Activated CD8-positive, alpha-beta T cell treated with anti-CD3 and anti-CD28 coated beads for 36 hours (primary cell): ENCODE measurements around the gene PSMA7. TPM values are rescaled to one million over a fixed set of nuclear protein-coding genes. Genes with fewer than 3 reads are reported as not detected.
A peak's percentile ranks its signal among the peaks of the same experiment; 100 is the strongest.

Experiments used
- ATAC-seq: fragments of 200-7000 bp; cut with Tn5 transposase; one replicate; pipeline ENCODE4 v1.10.0; 2021; ENCODE audit warnings: mild to moderate bottlenecking, moderate library complexity
- CTCF ChIA-PET: fragments of 350-600 bp; sonication (Branson Sonifier 250); formaldehyde crosslinking; loops from one replicate; lab custom pipeline; 2021; ENCODE audit warnings: antibody characterized with exemption; lab: Charles Lee
- POLR2A ChIA-PET: fragments of 350-600 bp; sonication (Branson Sonifier 250); formaldehyde crosslinking; loops from one replicate; lab custom pipeline; 2021; ENCODE audit warnings: antibody characterized with exemption; lab: Charles Lee
- DNase-seq: peaks from one replicate; pipeline ENCODE4 v3.0.0-alpha.2; 2020
- H3K27ac Mint-ChIP-seq: one replicate; pipeline ENCODE4 v1.8.0; 2021; ENCODE audit warnings: mild to moderate bottlenecking, mixed read lengths
- H3K27me3 Mint-ChIP-seq: one replicate; pipeline ENCODE4 v1.8.0; 2021; ENCODE audit warnings: mixed read lengths
- H3K36me3 Mint-ChIP-seq: one replicate; pipeline ENCODE4 v1.8.0; 2021; ENCODE audit warnings: low read depth, mixed read lengths
- H3K4me1 Mint-ChIP-seq: one replicate; pipeline ENCODE4 v1.8.0; 2021; ENCODE audit warnings: low read depth, mixed read lengths
- H3K4me3 Mint-ChIP-seq: one replicate; pipeline ENCODE4 v1.8.0; 2021; ENCODE audit warnings: mild to moderate bottlenecking, moderate library complexity, mixed read lengths
- H3K9me3 Mint-ChIP-seq: one replicate; pipeline ENCODE4 v1.8.0; 2021; ENCODE audit warnings: mixed read lengths
- intact Hi-C: fragments of 100-400 bp; cut with micrococcal nuclease; formaldehyde crosslinking; loops from one replicate; pipeline ENCODE4 v1.10.0; 2022
- total RNA-seq, 2 experiments: library from RNA; stranded (reverse); gene quantifications; one replicate each; pipeline ENCODE4 v1.2.3, GENCODE V29; 2021
- TF ChIP-seq, protein P1 (sequence below): fragments of 200-600 bp; IDR thresholded peaks from one replicate; pipeline ENCODE4 v1.8.0; 2022; ENCODE audit warnings: antibody characterized with exemption, mild to moderate bottlenecking

The PSMA7 gene
- total RNA-seq, 2 experiments from 2014 or later, result 286 to 289 TPM

DNA sequence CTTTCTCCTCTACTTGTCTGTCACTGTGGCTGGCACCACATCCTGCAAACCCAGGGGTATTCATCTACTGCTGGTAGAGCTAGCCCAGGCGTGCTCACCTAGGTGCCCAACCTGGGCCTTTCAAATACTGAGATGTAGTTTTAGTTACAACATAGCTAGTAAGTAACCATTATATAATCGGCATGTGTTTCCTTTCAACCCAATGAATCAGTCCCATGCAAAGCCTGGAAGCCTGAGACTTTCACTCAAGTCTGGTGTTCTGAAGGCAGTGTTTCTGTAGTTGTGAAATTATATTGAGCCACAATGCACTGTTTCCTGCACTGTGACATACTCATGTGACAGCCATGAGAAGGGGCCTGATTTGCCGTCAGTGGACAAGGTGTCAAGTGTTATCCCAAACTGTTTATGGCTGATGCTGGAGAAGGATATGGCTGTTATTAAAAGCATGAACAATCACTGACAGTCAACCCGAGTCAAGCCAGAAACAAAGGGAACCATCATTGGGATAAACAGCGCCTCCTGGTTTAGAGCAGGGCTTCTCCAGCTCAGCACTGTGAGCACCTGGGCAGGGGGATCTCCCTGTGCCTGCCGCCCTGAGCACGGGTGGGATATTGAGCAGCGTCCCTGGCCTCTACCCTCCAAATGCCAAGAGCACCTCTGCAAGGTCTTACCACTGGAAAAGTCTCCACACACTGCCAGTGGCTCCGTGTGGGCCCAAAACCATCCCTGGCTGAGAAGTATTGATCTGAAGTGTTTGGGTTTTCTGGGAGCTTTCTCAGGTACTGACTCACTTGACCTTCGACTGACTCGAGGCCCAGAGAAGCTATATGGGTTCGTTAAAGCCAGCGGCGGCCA is 1.6 kb downstream of the PSMA7 start:
- intact Hi-C loops, result no loop called here
- H3K9me3 Mint-ChIP-seq, result no peaks in the 10 kb centered on the region
- DNase-seq (peak; percentile 51), ATAC-seq (no peak)
- TF ChIP-seq, protein P1, sequence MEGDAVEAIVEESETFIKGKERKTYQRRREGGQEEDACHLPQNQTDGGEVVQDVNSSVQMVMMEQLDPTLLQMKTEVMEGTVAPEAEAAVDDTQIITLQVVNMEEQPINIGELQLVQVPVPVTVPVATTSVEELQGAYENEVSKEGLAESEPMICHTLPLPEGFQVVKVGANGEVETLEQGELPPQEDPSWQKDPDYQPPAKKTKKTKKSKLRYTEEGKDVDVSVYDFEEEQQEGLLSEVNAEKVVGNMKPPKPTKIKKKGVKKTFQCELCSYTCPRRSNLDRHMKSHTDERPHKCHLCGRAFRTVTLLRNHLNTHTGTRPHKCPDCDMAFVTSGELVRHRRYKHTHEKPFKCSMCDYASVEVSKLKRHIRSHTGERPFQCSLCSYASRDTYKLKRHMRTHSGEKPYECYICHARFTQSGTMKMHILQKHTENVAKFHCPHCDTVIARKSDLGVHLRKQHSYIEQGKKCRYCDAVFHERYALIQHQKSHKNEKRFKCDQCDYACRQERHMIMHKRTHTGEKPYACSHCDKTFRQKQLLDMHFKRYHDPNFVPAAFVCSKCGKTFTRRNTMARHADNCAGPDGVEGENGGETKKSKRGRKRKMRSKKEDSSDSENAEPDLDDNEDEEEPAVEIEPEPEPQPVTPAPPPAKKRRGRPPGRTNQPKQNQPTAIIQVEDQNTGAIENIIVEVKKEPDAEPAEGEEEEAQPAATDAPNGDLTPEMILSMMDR, result no peak
- H3K4me3 Mint-ChIP-seq, result peak overlapping the region; percentile 84
- ChIA-PET CTCF (interaction anchor here (0.7 to 3.1 kb wide), 9 partner anchors 9 to 241 kb away, joined by 3 to 13 read pairs (median 4); no protein-coding TSS in a partner anchor), POLR2A (interaction anchor here (0.5 to 3.1 kb wide), 12 partner anchors 9 to 130 kb away, joined by 3 to 13 read pairs (median 4); partner anchors contain the start of genes LSM14B and TAF4)
- peak overlapping the region; percentile 89 for H3K27ac Mint-ChIP-seq
- H3K36me3 Mint-ChIP-seq, result peaks cover 54% of the 10 kb centered on the region
- H3K27me3 Mint-ChIP-seq, result no peaks in the 10 kb centered on the region
- H3K4me1 Mint-ChIP-seq, result peaks cover 55% of the 10 kb centered on the region

DNA sequence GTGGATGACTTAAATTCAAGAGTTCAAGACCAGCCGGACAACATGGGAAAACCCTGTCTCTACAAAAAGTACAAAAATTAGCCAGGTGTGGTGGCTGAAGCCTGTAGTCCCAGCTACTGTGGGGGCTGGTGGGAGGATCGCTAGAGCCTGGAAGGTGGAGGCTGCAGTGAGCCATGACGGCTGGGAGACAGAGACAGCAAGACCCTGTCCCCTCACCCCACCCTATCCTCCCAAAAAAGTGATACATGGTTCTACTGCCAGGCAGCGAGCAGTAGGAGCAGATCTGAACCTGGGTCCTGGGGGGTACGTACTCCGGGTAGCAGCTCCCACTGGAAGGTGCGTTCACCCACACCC is 2.2 kb downstream of the PSMA7 start:
- Mint-ChIP-seq H3K27me3 (no peaks in the 10 kb centered on the region), H3K27ac (peak overlapping the region; percentile 89), H3K36me3 (peaks cover 58% of the 10 kb centered on the region), H3K4me1 (peaks cover 52% of the 10 kb centered on the region), H3K4me3 (peak overlapping the region; percentile 84), H3K9me3 (no peaks in the 10 kb centered on the region)
- no peak for ATAC-seq
- POLR2A ChIA-PET, result interaction anchor here (1.2 to 3.1 kb wide), 6 partner anchors 14 to 130 kb away, joined by 3 to 13 read pairs (median 6); partner anchors contain the start of genes LSM14B and TAF4
- no peak for DNase-seq
- TF ChIP-seq, protein P1, result no peak
- intact Hi-C loops, result no loop called here
- CTCF ChIA-PET, result interaction anchor here (0.7 to 3.1 kb wide), 8 partner anchors 9 to 241 kb away, joined by 3 to 13 read pairs (median 4); no protein-coding TSS in a partner anchor

DNA sequence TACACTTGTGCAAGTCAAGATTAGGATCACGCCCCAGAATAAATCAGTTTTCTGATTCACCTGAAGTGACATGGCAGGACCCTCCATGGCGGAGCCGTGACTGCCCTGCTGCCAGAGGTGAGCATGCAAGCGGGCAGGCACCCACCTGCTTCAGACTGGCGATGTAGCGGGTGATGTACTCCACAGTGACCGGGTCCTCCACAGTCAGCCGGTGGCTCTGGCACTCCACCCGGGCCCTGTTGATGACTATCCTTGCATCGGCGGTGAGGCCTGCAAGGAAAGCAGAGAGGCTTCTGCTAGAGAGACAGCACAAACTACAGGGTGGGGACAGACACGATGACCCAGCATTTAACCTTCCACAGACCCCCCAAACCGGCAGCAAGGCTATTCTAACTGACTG is 3.6 kb downstream of the PSMA7 start:
- peaks cover 40% of the 10 kb centered on the region for H3K4me1 Mint-ChIP-seq
- H3K36me3 Mint-ChIP-seq, result peaks cover 60% of the 10 kb centered on the region
- CTCF ChIA-PET, result interaction anchor here (2.9 kb wide), 1 partner anchor 129 kb away, joined by 19 read pairs; no protein-coding TSS in a partner anchor
- H3K4me3 Mint-ChIP-seq, result no peak overlapping the region
- no peak for ATAC-seq
- POLR2A ChIA-PET, result interaction anchor here (1.1 to 2.6 kb wide), 3 partner anchors 10 to 100 kb away, joined by 3 to 11 read pairs (median 5); no protein-coding TSS in a partner anchor
- H3K27ac Mint-ChIP-seq, result peak overlapping the region; percentile 30
- intact Hi-C loops, result no loop called here
- TF ChIP-seq, protein P1, result no peak
- H3K27me3 Mint-ChIP-seq, result no peaks in the 10 kb centered on the region
- DNase-seq, result no peak
- no peaks in the 10 kb centered on the region for H3K9me3 Mint-ChIP-seq

DNA sequence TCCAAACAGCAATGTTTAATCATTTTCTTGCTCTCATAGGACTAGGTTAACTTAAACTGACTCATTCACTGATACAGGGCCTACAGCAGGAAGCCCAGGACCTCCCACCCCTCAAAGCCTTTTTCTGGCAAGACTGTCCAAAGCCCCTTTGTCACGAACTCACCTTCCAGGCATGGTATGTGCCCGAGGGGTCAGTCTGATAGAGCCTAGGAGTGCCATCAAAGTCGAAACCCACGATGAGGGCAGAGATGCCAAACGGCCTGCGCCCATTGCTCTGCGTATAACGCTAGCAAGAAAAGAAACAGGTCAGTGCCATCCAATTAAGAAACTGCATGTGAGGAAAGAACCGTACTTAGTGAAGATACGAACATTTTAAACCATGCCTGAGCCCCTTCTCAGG is 4.3 kb downstream of the PSMA7 start:
- ChIA-PET CTCF (interaction anchor here (2.9 kb wide), 1 partner anchor 128 kb away, joined by 19 read pairs; no protein-coding TSS in a partner anchor), POLR2A (interaction anchor here (1.1 to 2.6 kb wide), 3 partner anchors 9 to 99 kb away, joined by 3 to 11 read pairs (median 5); no protein-coding TSS in a partner anchor)
- intact Hi-C loops, result no loop called here
- Mint-ChIP-seq H3K27me3 (no peaks in the 10 kb centered on the region), H3K36me3 (peaks cover 61% of the 10 kb centered on the region), H3K27ac (peak overlapping the region; percentile 55), H3K4me3 (no peak overlapping the region), H3K4me1 (peaks cover 39% of the 10 kb centered on the region), H3K9me3 (no peaks in the 10 kb centered on the region)
- DNase-seq (no peak), ATAC-seq (no peak)
- TF ChIP-seq, protein P1, result no peak
